Muscle layer of colon (tissue), 2 donors: ENCODE data around the gene CORO1C.
A peak's percentile ranks its signal among the peaks of the same experiment; 100 is the strongest.

Source experiments
- H3K27ac ChIP-seq: one replicate; pipeline ENCODE4 v1.7.0; 2013; ENCODE audit warnings: low read depth, mild to moderate bottlenecking, low read length, moderate library complexity
- H3K27me3 ChIP-seq, 2 donors: one replicate each; pipeline ENCODE4 v1.7.0; 2013; ENCODE audit warnings: low read length in 2 of 2, mild to moderate bottlenecking in 2 of 2; ENCODE audit not compliant: insufficient read depth in 2 of 2, control insufficient read depth in 1 of 2
- H3K36me3 ChIP-seq: one replicate; pipeline ENCODE4 v1.7.0; 2013; ENCODE audit warnings: mild to moderate bottlenecking, low read length; ENCODE audit not compliant: insufficient read depth
- H3K4me1 ChIP-seq: one replicate; pipeline ENCODE4 v1.7.0; 2013; ENCODE audit warnings: mild to moderate bottlenecking, low read length; ENCODE audit not compliant: insufficient read depth
- H3K4me3 ChIP-seq, 2 donors: one replicate each; pipeline ENCODE4 v1.7.0; 2013; ENCODE audit warnings: low read length in 2 of 2, low read depth in 1 of 2, mild to moderate bottlenecking in 1 of 2, moderate library complexity in 1 of 2
- H3K9ac ChIP-seq: one replicate; pipeline ENCODE4 v1.7.0; 2013; ENCODE audit warnings: low read length
- H3K9me3 ChIP-seq: one replicate; pipeline ENCODE4 v1.7.0; 2013; ENCODE audit warnings: mild to moderate bottlenecking, low read length
- donor health status: abdominal sarcoma.
- donor health status: Adenocarcinoma of cecum.

Gene CORO1C

GRCh38 chr12:108604208-108604941, 126.9 kb downstream of the CORO1C start:
- no peak overlapping the region for H3K4me3 ChIP-seq
- peaks cover 0 to 13% of the 10 kb centered on the region in 2 donors for H3K27me3 ChIP-seq
- no peaks in the 10 kb centered on the region for H3K36me3 ChIP-seq
- H3K4me1 ChIP-seq = no peaks in the 10 kb centered on the region
- H3K27ac ChIP-seq = no peak overlapping the region
- H3K9ac ChIP-seq = no peak overlapping the region
- no peaks in the 10 kb centered on the region for H3K9me3 ChIP-seq

GRCh38 chr12:108603743-108604142, 127.6 kb downstream of the CORO1C start:
- Histone ChIP-seq H3K9me3 (no peaks in the 10 kb centered on the region), H3K9ac (no peak overlapping the region), H3K4me3 (no peak overlapping the region), H3K27ac (no peak overlapping the region), H3K4me1 (no peaks in the 10 kb centered on the region), H3K36me3 (no peaks in the 10 kb centered on the region), H3K27me3 (peaks cover 0 to 13% of the 10 kb centered on the region in 2 donors)

- no peaks in the 10 kb centered on the region for H3K9me3 ChIP-seq
These were observed 128.2 kb downstream of the CORO1C start for GRCh38 chr12:108602976-108603704.

GRCh38 chr12:108602209-108602705, 129.1 kb downstream of the CORO1C start:
- peaks cover 0 to 7% of the 10 kb centered on the region in 2 donors for H3K27me3 ChIP-seq
- no peaks in the 10 kb centered on the region for H3K9me3 ChIP-seq
- no peak overlapping the region for H3K9ac ChIP-seq
- H3K4me3 ChIP-seq = no peak overlapping the region
- H3K36me3 ChIP-seq = no peaks in the 10 kb centered on the region
- H3K27ac ChIP-seq = no peak overlapping the region
- H3K4me1 ChIP-seq = no peaks in the 10 kb centered on the region

More at GRCh38 chr12:108602976-108603704, 128.2 kb downstream of the CORO1C start:
- Histone ChIP-seq H3K36me3 (no peaks in the 10 kb centered on the region), H3K9ac (no peak overlapping the region), H3K27ac (no peak overlapping the region), H3K4me3 (no peak overlapping the region), H3K27me3 (peaks cover 0 to 11% of the 10 kb centered on the region in 2 donors), H3K4me1 (no peaks in the 10 kb centered on the region)

- Histone ChIP-seq H3K27ac (no peak overlapping the region), H3K9me3 (no peaks in the 10 kb centered on the region), H3K4me3 (no peak overlapping the region), H3K27me3 (peaks cover 0 to 10% of the 10 kb centered on the region in 2 donors), H3K36me3 (no peaks in the 10 kb centered on the region), H3K4me1 (no peaks in the 10 kb centered on the region), H3K9ac (no peak overlapping the region)
These were observed 130.7 kb downstream of the CORO1C start for GRCh38 chr12:108600702-108601007.

GRCh38 chr12:108599948-108600701, 131.2 kb downstream of the CORO1C start:
- no peak overlapping the region for H3K9ac ChIP-seq
- H3K9me3 ChIP-seq = no peaks in the 10 kb centered on the region
- no peaks in the 10 kb centered on the region for H3K4me1 ChIP-seq
- no peak overlapping the region for H3K4me3 ChIP-seq
- no peaks in the 10 kb centered on the region for H3K36me3 ChIP-seq
- H3K27ac ChIP-seq = no peak overlapping the region
- H3K27me3 ChIP-seq = peaks cover 0 to 10% of the 10 kb centered on the region in 2 donors

- Histone ChIP-seq H3K4me1 (no peaks in the 10 kb centered on the region), H3K27me3 (peaks cover 0 to 10% of the 10 kb centered on the region in 2 donors), H3K9me3 (no peaks in the 10 kb centered on the region), H3K36me3 (no peaks in the 10 kb centered on the region), H3K4me3 (no peak overlapping the region), H3K9ac (no peak overlapping the region), H3K27ac (no peak overlapping the region)
These were observed 131.8 kb downstream of the CORO1C start for GRCh38 chr12:108599541-108599940.

GRCh38 chr12:108598553-108599250, 132.6 kb downstream of the CORO1C start:
- no peak overlapping the region for H3K9ac ChIP-seq
- H3K27me3 ChIP-seq = peaks cover 0 to 3% of the 10 kb centered on the region in 2 donors
- no peaks in the 10 kb centered on the region for H3K9me3 ChIP-seq
- no peaks in the 10 kb centered on the region for H3K4me1 ChIP-seq
- no peak overlapping the region for H3K4me3 ChIP-seq
- H3K27ac ChIP-seq = no peak overlapping the region
- H3K36me3 ChIP-seq = no peaks in the 10 kb centered on the region

GRCh38 chr12:108597559-108598471, 133.5 kb downstream of the CORO1C start, which contains the start of gene TMEM119:
Gene TMEM119 (minus strand): TSS chr12:108598084. CDS start chr12:108592383, 5,701 bp downstream.
- no peak within 1 kb of the TSS for H3K27ac ChIP-seq
- peaks cover 0 to 3% of the 10 kb centered on the region in 2 donors for H3K27me3 ChIP-seq
- H3K9ac ChIP-seq = no peak within 1 kb of the TSS
- H3K9me3 ChIP-seq = no peaks in the 10 kb centered on the region
- H3K36me3 ChIP-seq = no peaks in the 10 kb centered on the region
- H3K4me3 ChIP-seq = peak within 1 kb of the TSS in 1 of 2 donors; percentile 23
- no peaks in the 10 kb centered on the region for H3K4me1 ChIP-seq

GRCh38 chr12:108596854-108597558, 134.3 kb downstream of the CORO1C start:
- Histone ChIP-seq H3K36me3 (no peaks in the 10 kb centered on the region), H3K27me3 (peaks cover 0 to 3% of the 10 kb centered on the region in 2 donors), H3K9ac (no peak overlapping the region), H3K27ac (no peak overlapping the region), H3K4me1 (no peaks in the 10 kb centered on the region), H3K9me3 (no peaks in the 10 kb centered on the region), H3K4me3 (peak overlapping the region in 1 of 2 donors; percentile 23)
